Liver (tissue), 9 donors: ENCODE results near the gene RHEB. TPM values are rescaled to one million over a fixed set of nuclear protein-coding genes. Genes with fewer than 3 reads are reported as not detected.

Source experiments
- DNase-seq: peaks from one replicate; pipeline ENCODE4 v3.0.0-alpha.2; 2017; ENCODE audit warnings: low spot score
- H3K27ac ChIP-seq, 2 donors: one replicate each; pipeline ENCODE4 v1.7.0; 2013; ENCODE audit warnings: inconsistent platforms in 2 of 2, low read length in 2 of 2, control low read depth in 1 of 2, low read depth in 1 of 2, mild to moderate bottlenecking in 1 of 2
- H3K27me3 ChIP-seq, 4 donors: one replicate each; pipeline versions ENCODE4 v1.6.1 to v1.7.0; 2013; ENCODE audit warnings: low read length in 3 of 4, inconsistent platforms in 1 of 4, mild to moderate bottlenecking in 1 of 4, moderate library complexity in 1 of 4; ENCODE audit not compliant: control insufficient read depth in 4 of 4, insufficient read depth in 4 of 4
- H3K36me3 ChIP-seq, 4 donors: one replicate each; pipeline versions ENCODE4 v1.6.1 to v1.7.0; 2013; ENCODE audit warnings: low read length in 3 of 4, mild to moderate bottlenecking in 3 of 4, low read depth in 1 of 4, moderate library complexity in 1 of 4; ENCODE audit not compliant: control insufficient read depth in 4 of 4, insufficient read depth in 3 of 4
- H3K4me1 ChIP-seq, 4 donors: one replicate each; pipeline versions ENCODE4 v1.6.1 to v1.7.0; 2013; ENCODE audit warnings: low read length in 3 of 4, mild to moderate bottlenecking in 3 of 4, moderate library complexity in 1 of 4; ENCODE audit not compliant: control insufficient read depth in 4 of 4, insufficient read depth in 4 of 4
- H3K4me3 ChIP-seq, 3 donors: one replicate each; pipeline versions ENCODE4 v1.6.1 to v1.7.0; 2013; ENCODE audit warnings: low read length in 3 of 3, control low read depth in 1 of 3, low read depth in 1 of 3, mild to moderate bottlenecking in 1 of 3
- H3K9ac ChIP-seq, 2 donors: one replicate each; pipeline ENCODE4 v1.7.0; 2013; ENCODE audit warnings: low read length in 2 of 2, mild to moderate bottlenecking in 2 of 2, moderate library complexity in 2 of 2, control low read depth in 1 of 2, low read depth in 1 of 2
- H3K9me3 ChIP-seq, 4 donors: one replicate each; pipeline versions ENCODE4 v1.6.1 to v1.7.0; 2013; ENCODE audit warnings: low read length in 3 of 4; ENCODE audit not compliant: control insufficient read depth in 4 of 4
- EGR1 ChIP-seq, 2 donors: IDR thresholded peaks; 2 replicates each; pipeline ENCODE4 v1.6.1; 2016 to 2018; ENCODE audit warnings: antibody characterized with exemption in 2 of 2, low read depth in 2 of 2
- FOXA1 ChIP-seq: IDR thresholded peaks from 2 replicates; pipeline ENCODE4 v1.6.1; 2016; ENCODE audit warnings: antibody characterized with exemption
- FOXA2 ChIP-seq: IDR thresholded peaks from 2 replicates; pipeline ENCODE4 v1.6.1; 2016; ENCODE audit warnings: antibody characterized with exemption
- GABPA ChIP-seq, 2 donors: IDR thresholded peaks in 1 of 2; conservative IDR thresholded peaks in 1 of 2; 2 replicates each; pipeline ENCODE4 v1.6.1; 2016; ENCODE audit warnings: antibody characterized with exemption in 2 of 2, mild to moderate bottlenecking in 1 of 2, moderate library complexity in 1 of 2
- HNF4A ChIP-seq, 2 donors: conservative IDR thresholded peaks; 2 replicates each; pipeline ENCODE4 v1.6.1; 2016; ENCODE audit warnings: antibody characterized with exemption in 2 of 2, mild to moderate bottlenecking in 2 of 2
- HNF4G ChIP-seq: IDR thresholded peaks from 2 replicates; pipeline ENCODE4 v1.6.1; 2016; ENCODE audit warnings: antibody characterized with exemption
- JUND ChIP-seq, 2 donors: IDR thresholded peaks; 2 replicates each; pipeline ENCODE4 v1.6.1; 2016; ENCODE audit warnings: antibody characterized with exemption in 2 of 2
- NR2F2 ChIP-seq: IDR thresholded peaks from 2 replicates; pipeline ENCODE4 v1.6.1; 2016; ENCODE audit warnings: antibody characterized with exemption
- RAD21 ChIP-seq, 2 donors: IDR thresholded peaks; 2 replicates each; pipeline ENCODE4 v1.6.1; 2016; ENCODE audit warnings: antibody characterized with exemption in 2 of 2, mild to moderate bottlenecking in 2 of 2
- RXRA ChIP-seq, 2 donors: IDR thresholded peaks; 2 replicates each; pipeline ENCODE4 v1.6.1; 2017 to 2018; ENCODE audit warnings: antibody characterized with exemption in 2 of 2, mild to moderate bottlenecking in 1 of 2
- SP1 ChIP-seq: IDR thresholded peaks from 2 replicates; pipeline ENCODE4 v1.6.1; 2018; ENCODE audit warnings: antibody characterized with exemption, mild to moderate bottlenecking
- TAF1 ChIP-seq: conservative IDR thresholded peaks from 2 replicates; pipeline ENCODE4 v1.6.1; 2016; ENCODE audit warnings: antibody characterized with exemption, mild to moderate bottlenecking
- YY1 ChIP-seq: IDR thresholded peaks from 2 replicates; pipeline ENCODE4 v1.6.1; 2016; ENCODE audit warnings: antibody characterized with exemption, mild to moderate bottlenecking
- WGBS: extraction: QIAGEN DNeasy Blood & Tissue Kit; methylation state at CpG from one replicate; pipeline ENCODE4 v1.1.7; 2013; 5-methylcytosine and 5-hydroxymethylcytosine counted together
- polyA plus RNA-seq, 2 donors: library from polyadenylated mRNA; stranded (reverse) in 1 of 2; unstranded in 1 of 2; fragments of 200-250 nt in 1 of 2; fragments of >200 nt in 1 of 2; fragmentation: Nextera tagmentation in 1 of 2; extraction: Ambion mirVana in 1 of 2; gene quantifications; one replicate each; pipeline versions ENCODE4 v1.2.1 to v1.2.3, GENCODE V29; 2013 to 2015
- total RNA-seq, 2 donors: library from RNA; depleted of rRNA; stranded (reverse); fragments of >200 nt; gene quantifications; one replicate each; pipeline ENCODE4 v1.2.3, GENCODE V29; 2014
- TF ChIP-seq, protein P1 (sequence below): IDR thresholded peaks from 2 replicates; pipeline ENCODE4 v1.6.1; 2016; ENCODE audit warnings: antibody characterized with exemption
- TF ChIP-seq, protein P2 (sequence below): fragments of 150-350 bp; IDR thresholded peaks from 2 replicates; pipeline ENCODE4 v1.5.1; 2017; ENCODE audit warnings: improper control_type of control experiment, low read depth, low read length; ENCODE audit not compliant: missing input control
- TF ChIP-seq, protein P3 (sequence below): IDR thresholded peaks from 2 replicates; pipeline ENCODE4 v1.6.1; 2016; ENCODE audit warnings: antibody characterized with exemption, mild to moderate bottlenecking
- TF ChIP-seq, protein P4 (sequence below): IDR thresholded peaks from 2 replicates; pipeline ENCODE4 v1.6.1; 2016; ENCODE audit warnings: antibody characterized with exemption
- TF ChIP-seq, protein P5 (sequence below): IDR thresholded peaks from 2 replicates; pipeline ENCODE4 v1.6.1; 2016; ENCODE audit warnings: antibody characterized with exemption
- donor health status: healthy.
- donor health status: healthy.
- donor health status: healthy.
- donor health status: healthy.
- donor health status: healthy.

RHEB gene
- total and polyA plus RNA-seq, 4 donors = 29.5 to 59.0 (median 36.5) TPM

DNA sequence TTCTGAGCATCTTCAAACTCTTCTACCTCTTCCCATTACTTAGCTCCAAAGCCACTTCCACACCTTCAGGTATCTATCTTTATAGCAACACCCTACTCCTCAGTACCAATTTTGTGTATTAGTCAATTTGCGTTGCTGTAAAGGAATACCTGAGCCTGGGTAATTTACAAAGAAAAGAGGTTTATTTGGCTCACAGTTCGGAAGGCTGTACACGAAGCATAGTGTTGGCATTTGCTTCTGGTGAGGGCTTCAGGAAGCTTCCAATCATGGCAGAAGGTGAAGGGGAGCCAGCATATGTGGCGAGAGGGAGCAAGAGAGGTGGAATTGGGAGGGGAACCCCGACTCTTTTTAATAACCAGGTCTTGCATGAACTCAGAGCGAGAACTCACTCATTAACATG, 62.2 kb downstream of the RHEB start:
- peaks cover 0 to 12% (median 9%) of the 10 kb centered on the region in 4 donors for H3K4me1 ChIP-seq
- no peak overlapping the region for H3K9ac ChIP-seq
- H3K27ac ChIP-seq = no peak overlapping the region
- no peak overlapping the region for H3K4me3 ChIP-seq
- 96% methylated on average over 6 of the region's 6 CpGs for WGBS
- TF ChIP-seq, protein P1, sequence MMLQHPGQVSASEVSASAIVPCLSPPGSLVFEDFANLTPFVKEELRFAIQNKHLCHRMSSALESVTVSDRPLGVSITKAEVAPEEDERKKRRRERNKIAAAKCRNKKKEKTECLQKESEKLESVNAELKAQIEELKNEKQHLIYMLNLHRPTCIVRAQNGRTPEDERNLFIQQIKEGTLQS = no peak
- TF ChIP-seq HNF4G (no peak), FOXA1 (no peak), SP1 (no peak), TAF1 (no peak), FOXA2 (no peak), RXRA (IDR thresholded peaks at IDR 0.05) (no peak), NR2F2 (no peak), GABPA (IDR thresholded peaks at IDR 0.05 in 1 of 2, conservative IDR thresholded peaks at IDR 0.05 in 1 of 2) (no peak), HNF4A (conservative IDR thresholded peaks at IDR 0.05) (no peak)
- TF ChIP-seq, protein P2, sequence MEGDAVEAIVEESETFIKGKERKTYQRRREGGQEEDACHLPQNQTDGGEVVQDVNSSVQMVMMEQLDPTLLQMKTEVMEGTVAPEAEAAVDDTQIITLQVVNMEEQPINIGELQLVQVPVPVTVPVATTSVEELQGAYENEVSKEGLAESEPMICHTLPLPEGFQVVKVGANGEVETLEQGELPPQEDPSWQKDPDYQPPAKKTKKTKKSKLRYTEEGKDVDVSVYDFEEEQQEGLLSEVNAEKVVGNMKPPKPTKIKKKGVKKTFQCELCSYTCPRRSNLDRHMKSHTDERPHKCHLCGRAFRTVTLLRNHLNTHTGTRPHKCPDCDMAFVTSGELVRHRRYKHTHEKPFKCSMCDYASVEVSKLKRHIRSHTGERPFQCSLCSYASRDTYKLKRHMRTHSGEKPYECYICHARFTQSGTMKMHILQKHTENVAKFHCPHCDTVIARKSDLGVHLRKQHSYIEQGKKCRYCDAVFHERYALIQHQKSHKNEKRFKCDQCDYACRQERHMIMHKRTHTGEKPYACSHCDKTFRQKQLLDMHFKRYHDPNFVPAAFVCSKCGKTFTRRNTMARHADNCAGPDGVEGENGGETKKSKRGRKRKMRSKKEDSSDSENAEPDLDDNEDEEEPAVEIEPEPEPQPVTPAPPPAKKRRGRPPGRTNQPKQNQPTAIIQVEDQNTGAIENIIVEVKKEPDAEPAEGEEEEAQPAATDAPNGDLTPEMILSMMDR = no peak
- TF ChIP-seq, protein P3, sequence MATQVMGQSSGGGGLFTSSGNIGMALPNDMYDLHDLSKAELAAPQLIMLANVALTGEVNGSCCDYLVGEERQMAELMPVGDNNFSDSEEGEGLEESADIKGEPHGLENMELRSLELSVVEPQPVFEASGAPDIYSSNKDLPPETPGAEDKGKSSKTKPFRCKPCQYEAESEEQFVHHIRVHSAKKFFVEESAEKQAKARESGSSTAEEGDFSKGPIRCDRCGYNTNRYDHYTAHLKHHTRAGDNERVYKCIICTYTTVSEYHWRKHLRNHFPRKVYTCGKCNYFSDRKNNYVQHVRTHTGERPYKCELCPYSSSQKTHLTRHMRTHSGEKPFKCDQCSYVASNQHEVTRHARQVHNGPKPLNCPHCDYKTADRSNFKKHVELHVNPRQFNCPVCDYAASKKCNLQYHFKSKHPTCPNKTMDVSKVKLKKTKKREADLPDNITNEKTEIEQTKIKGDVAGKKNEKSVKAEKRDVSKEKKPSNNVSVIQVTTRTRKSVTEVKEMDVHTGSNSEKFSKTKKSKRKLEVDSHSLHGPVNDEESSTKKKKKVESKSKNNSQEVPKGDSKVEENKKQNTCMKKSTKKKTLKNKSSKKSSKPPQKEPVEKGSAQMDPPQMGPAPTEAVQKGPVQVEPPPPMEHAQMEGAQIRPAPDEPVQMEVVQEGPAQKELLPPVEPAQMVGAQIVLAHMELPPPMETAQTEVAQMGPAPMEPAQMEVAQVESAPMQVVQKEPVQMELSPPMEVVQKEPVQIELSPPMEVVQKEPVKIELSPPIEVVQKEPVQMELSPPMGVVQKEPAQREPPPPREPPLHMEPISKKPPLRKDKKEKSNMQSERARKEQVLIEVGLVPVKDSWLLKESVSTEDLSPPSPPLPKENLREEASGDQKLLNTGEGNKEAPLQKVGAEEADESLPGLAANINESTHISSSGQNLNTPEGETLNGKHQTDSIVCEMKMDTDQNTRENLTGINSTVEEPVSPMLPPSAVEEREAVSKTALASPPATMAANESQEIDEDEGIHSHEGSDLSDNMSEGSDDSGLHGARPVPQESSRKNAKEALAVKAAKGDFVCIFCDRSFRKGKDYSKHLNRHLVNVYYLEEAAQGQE = no peak
- TF ChIP-seq, protein P4, sequence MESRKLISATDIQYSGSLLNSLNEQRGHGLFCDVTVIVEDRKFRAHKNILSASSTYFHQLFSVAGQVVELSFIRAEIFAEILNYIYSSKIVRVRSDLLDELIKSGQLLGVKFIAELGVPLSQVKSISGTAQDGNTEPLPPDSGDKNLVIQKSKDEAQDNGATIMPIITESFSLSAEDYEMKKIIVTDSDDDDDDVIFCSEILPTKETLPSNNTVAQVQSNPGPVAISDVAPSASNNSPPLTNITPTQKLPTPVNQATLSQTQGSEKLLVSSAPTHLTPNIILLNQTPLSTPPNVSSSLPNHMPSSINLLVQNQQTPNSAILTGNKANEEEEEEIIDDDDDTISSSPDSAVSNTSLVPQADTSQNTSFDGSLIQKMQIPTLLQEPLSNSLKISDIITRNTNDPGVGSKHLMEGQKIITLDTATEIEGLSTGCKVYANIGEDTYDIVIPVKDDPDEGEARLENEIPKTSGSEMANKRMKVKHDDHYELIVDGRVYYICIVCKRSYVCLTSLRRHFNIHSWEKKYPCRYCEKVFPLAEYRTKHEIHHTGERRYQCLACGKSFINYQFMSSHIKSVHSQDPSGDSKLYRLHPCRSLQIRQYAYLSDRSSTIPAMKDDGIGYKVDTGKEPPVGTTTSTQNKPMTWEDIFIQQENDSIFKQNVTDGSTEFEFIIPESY = no peak
- TF ChIP-seq, protein P5, sequence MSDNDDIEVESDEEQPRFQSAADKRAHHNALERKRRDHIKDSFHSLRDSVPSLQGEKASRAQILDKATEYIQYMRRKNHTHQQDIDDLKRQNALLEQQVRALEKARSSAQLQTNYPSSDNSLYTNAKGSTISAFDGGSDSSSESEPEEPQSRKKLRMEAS = no peak
- H3K27me3 ChIP-seq = no peaks in the 10 kb centered on the region
- no peak for DNase-seq
- H3K36me3 ChIP-seq = no peaks in the 10 kb centered on the region
- H3K9me3 ChIP-seq = peaks cover 0 to 5% (median under 1%) of the 10 kb centered on the region in 4 donors

DNA sequence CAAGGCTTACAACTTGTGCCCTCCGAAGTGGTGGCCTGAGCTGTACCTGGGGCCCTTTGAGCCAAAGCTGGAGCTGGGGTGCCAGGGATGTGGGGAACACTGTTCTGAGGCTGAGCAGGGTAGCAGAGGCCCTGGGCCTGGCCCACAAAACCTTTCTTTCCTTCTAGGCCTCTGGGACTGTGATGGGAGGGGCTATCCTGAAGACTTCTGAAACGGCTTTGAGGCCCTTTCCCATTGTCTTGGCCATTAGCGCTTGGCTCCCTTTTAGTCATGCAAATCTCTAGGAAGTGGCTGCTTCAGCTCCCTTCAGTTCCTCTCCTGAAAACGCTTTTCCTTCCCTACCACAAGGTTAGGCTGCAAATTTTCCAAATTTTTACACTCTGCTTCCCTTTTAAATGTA, 62.9 kb downstream of the RHEB start:
- WGBS = 87% methylated on average over 4 of the region's 4 CpGs
- no peak for TF ChIP-seq FOXA2
- TF ChIP-seq, protein P3 = no peak
- no peak for TF ChIP-seq NR2F2
- TF ChIP-seq GABPA (IDR thresholded peaks at IDR 0.05 in 1 of 2, conservative IDR thresholded peaks at IDR 0.05 in 1 of 2) = no peak
- TF ChIP-seq FOXA1 = no peak
- TF ChIP-seq JUND (IDR thresholded peaks at IDR 0.05) = no peak
- no peak for TF ChIP-seq RXRA (IDR thresholded peaks at IDR 0.05)
- TF ChIP-seq, protein P5 = no peak
- no peak for TF ChIP-seq TAF1
- no peak for TF ChIP-seq HNF4A (conservative IDR thresholded peaks at IDR 0.05)
- TF ChIP-seq YY1 = no peak
- TF ChIP-seq EGR1 (IDR thresholded peaks at IDR 0.05; ENCODE audit: low read depth in 2 of 2) = no peak
- TF ChIP-seq, protein P2 = no peak
- no peak for TF ChIP-seq RAD21 (IDR thresholded peaks at IDR 0.05)

More for the DNA sequence above, 62.9 kb downstream of the RHEB start:
- H3K9ac ChIP-seq = no peak overlapping the region
- DNase-seq = no peak
- no peak overlapping the region for H3K27ac ChIP-seq
- no peak overlapping the region for H3K4me3 ChIP-seq
- H3K27me3 ChIP-seq = no peaks in the 10 kb centered on the region
- peaks cover 0 to 12% (median 9%) of the 10 kb centered on the region in 4 donors for H3K4me1 ChIP-seq
- no peaks in the 10 kb centered on the region for H3K9me3 ChIP-seq
- H3K36me3 ChIP-seq = no peaks in the 10 kb centered on the region
